AG10803 (cell line): ENCODE measurements around the gene KCNC1.
A peak's percentile ranks its signal among the peaks of the same experiment; 100 is the strongest.

Experiments used
- DNase-seq: peaks from one replicate; pipeline ENCODE4 v3.0.0; 2010; ENCODE audit warnings: low read depth
- H3K4me3 ChIP-seq: 2 replicates; pipeline ENCODE4 v1.5.1; 2011; ENCODE audit warnings: mild to moderate bottlenecking, low read length, control low read depth
- TF ChIP-seq, protein P1 (sequence below): conservative IDR thresholded peaks from 2 replicates; pipeline ENCODE4 v1.5.1; 2011; ENCODE audit warnings: mild to moderate bottlenecking, low read length, control low read depth, inconsistent platforms

KCNC1 gene

DNA sequence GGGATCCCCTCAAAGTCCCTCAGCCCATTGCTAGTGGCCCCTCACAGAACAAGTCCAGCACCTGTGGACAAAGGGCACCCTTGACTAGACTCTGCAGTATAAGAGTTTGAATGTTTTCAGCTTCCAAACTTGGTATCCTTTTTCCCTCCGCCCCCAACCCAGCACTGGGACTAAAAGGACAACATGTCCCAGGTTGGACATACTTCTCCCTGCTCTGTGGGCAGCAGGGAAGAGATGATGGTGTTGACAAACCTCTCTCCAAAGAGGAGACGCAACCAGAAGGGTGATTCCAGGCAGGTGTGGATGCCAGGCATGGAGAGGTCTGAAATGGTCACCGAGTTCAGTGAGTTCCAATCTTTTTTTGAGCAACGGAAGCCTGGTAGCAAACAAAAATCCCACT lies 19.7 kb upstream of the KCNC1 start:
- no peak for DNase-seq
- TF ChIP-seq, protein P1, sequence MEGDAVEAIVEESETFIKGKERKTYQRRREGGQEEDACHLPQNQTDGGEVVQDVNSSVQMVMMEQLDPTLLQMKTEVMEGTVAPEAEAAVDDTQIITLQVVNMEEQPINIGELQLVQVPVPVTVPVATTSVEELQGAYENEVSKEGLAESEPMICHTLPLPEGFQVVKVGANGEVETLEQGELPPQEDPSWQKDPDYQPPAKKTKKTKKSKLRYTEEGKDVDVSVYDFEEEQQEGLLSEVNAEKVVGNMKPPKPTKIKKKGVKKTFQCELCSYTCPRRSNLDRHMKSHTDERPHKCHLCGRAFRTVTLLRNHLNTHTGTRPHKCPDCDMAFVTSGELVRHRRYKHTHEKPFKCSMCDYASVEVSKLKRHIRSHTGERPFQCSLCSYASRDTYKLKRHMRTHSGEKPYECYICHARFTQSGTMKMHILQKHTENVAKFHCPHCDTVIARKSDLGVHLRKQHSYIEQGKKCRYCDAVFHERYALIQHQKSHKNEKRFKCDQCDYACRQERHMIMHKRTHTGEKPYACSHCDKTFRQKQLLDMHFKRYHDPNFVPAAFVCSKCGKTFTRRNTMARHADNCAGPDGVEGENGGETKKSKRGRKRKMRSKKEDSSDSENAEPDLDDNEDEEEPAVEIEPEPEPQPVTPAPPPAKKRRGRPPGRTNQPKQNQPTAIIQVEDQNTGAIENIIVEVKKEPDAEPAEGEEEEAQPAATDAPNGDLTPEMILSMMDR, result no peak
- no peak overlapping the region for H3K4me3 ChIP-seq

DNA sequence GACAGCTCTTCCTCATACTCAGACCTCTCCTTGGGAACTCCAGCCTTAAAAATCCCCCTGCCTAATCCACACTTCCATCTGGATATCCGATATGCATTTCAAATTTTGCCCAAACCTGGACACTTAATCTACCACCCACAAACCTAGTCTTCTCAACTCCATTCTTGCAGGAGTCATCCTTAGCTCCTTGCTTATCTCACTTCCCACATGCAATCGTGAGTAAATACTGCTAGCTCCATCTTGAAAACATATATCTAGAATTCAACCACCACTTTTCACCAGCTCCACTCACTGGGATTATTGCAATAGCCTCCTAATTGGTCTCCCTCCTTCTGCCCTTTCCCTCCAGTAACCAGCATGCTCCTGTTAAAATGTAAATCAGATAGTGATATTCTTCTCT lies 17.8 kb upstream of the KCNC1 start:
- DNase-seq, result no peak
- TF ChIP-seq, protein P1, result no peak
- H3K4me3 ChIP-seq, result no peak overlapping the region

DNA sequence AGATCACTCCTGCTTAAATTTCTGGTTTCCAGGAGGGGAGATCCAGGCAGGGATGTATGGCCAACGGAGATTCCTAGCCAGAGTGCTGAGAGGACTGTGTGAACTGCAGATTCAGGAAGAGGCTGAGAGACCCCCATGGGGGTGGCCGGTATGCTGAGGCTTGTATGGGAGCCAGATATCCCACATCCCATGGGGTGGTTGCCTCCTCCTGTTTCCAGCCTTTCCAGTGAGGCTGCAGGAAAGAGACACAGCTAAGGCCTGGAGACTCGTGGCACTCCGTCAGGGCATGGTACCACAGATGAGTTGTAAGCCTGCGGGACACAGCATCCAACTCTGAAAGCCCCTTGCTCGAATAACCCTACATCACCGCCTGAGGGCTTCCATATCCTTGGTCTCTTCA lies 16.6 kb upstream of the KCNC1 start:
- H3K4me3 ChIP-seq, result no peak overlapping the region
- TF ChIP-seq, protein P1, result no peak
- DNase-seq, result no peak

DNA sequence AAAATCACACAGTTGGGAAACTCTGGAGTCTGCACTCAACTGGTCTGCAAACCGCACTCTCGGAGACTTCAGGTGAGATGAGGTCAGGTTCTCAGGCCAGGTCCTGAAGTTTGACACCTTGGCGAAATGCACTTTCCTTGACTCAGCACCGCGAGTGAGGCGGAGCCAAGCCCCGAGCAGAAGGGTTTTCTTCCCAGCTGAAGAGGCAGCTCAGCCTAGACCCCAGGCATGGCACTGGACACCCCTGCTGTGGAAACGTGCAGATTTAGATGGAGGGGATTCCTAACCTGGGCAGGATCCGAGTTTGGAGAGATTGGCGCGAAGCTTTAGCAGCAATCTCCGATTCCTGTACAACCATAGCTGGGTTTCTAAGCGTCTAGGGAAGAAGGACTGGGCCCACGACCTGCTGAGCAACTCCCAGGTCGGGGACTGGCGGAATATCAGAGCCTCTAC lies 16.0 kb upstream of the KCNC1 start:
- H3K4me3 ChIP-seq, result no peak overlapping the region
- DNase-seq, result no peak
- TF ChIP-seq, protein P1, result no peak

DNA sequence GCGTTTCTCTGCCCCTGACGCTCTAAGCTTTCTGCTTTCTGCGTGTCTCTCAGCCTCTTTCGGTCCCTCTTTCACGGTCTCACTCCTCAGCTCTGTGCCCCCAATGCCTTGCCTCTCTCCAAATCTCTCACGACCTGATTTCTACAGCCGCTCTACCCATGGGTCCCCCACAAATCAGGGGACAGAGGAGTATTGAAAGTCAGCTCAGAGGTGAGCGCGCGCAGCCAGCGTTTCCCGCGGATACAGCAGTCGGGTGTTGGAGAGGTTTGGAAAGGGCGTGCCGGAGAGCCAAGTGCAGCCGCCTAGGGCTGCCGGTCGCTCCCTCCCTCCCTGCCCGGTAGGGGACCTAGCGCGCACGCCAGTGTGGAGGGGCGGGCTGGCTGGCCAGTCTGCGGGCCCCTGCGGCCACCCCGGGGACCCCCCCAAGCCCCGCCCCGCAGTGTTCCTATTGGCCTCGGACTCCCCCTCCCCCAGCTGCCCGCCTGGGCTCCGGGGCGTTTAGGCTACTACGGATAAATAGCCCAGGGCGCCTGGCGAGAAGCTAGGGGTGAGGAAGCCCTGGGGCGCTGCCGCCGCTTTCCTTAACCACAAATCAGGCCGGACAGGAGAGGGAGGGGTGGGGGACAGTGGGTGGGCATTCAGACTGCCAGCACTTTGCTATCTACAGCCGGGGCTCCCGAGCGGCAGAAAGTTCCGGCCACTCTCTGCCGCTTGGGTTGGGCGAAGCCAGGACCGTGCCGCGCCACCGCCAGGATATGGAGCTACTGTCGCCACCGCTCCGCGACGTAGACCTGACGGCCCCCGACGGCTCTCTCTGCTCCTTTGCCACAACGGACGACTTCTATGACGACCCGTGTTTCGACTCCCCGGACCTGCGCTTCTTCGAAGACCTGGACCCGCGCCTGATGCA lies 15.3 kb upstream of the KCNC1 start, which contains the start of gene MYOD1:
Gene MYOD1, plus strand, starts transcription at position 544 of the 910 bp plus-strand sequence. Its CDS starts 212 bp downstream, at position 756.
- no peak within 1 kb of the TSS for H3K4me3 ChIP-seq
- no peak for DNase-seq

DNA sequence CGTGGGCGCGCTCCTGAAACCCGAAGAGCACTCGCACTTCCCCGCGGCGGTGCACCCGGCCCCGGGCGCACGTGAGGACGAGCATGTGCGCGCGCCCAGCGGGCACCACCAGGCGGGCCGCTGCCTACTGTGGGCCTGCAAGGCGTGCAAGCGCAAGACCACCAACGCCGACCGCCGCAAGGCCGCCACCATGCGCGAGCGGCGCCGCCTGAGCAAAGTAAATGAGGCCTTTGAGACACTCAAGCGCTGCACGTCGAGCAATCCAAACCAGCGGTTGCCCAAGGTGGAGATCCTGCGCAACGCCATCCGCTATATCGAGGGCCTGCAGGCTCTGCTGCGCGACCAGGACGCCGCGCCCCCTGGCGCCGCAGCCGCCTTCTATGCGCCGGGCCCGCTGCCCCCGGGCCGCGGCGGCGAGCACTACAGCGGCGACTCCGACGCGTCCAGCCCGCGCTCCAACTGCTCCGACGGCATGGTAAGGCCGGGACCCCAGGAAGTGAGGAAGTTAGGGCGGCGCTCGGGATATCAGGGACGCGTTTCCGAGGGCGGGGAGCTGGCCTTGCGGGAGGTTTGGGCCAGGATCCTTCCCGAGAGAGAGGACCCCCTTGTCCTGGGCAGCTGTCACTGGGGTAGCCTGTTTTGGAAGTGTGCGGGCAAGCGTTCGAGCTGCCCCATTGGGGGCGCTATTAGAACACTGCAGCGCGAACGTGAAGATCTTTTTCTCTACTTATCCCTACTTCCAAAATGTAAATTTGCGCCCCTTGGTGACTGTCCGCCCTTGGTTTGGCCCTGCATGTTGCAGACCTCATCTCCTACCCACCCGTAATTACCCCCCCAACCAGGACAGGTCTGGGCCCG lies 14.4 kb upstream of the KCNC1 start:
- no peak overlapping the region for H3K4me3 ChIP-seq
- DNase-seq, result no peak
- TF ChIP-seq, protein P1, result 0 out of 2 replicates have a peak, but pooled peaks have one; percentile 3

More for the DNA sequence above, 15.3 kb upstream of the KCNC1 start, which contains the start of gene MYOD1:
- TF ChIP-seq, protein P1, result no peak
